HUES48 (cell line): ENCODE measurements around the gene RIMBP2.

Source experiments
- H3K27ac ChIP-seq: one replicate; pipeline ENCODE4 v1.7.0; 2013; ENCODE audit warnings: low read depth, low read length, inconsistent platforms
- H3K27me3 ChIP-seq: 2 replicates; pipeline ENCODE4 v1.6.1; 2013; ENCODE audit warnings: mild to moderate bottlenecking, low read length; ENCODE audit not compliant: control insufficient read depth, insufficient read depth
- H3K36me3 ChIP-seq: 2 replicates; pipeline ENCODE4 v1.6.1; 2013; ENCODE audit warnings: low read length; ENCODE audit not compliant: control insufficient read depth, insufficient read depth
- H3K4me1 ChIP-seq: 2 replicates; pipeline ENCODE4 v1.6.1; 2013; ENCODE audit warnings: mild to moderate bottlenecking, low read length; ENCODE audit not compliant: control insufficient read depth, insufficient read depth
- H3K4me3 ChIP-seq: 2 replicates; pipeline ENCODE4 v1.5.1; 2013; ENCODE audit warnings: mild to moderate bottlenecking, low read depth, low read length
- H3K9ac ChIP-seq: 2 replicates; pipeline ENCODE4 v1.6.1; 2013; ENCODE audit warnings: mild to moderate bottlenecking, low read depth, low read length, moderate library complexity
- H3K9me3 ChIP-seq: 2 replicates; pipeline ENCODE4 v1.6.1; 2013; ENCODE audit warnings: low read length; ENCODE audit not compliant: control insufficient read depth, insufficient read depth

The RIMBP2 gene

GRCh38 chr12:130566446-130567155, 149.5 kb downstream of the RIMBP2 start:
- no peak overlapping the region for H3K4me3 ChIP-seq
- H3K36me3 ChIP-seq: no peaks in the 10 kb centered on the region
- no peak overlapping the region for H3K27ac ChIP-seq
- H3K4me1 ChIP-seq: no peaks in the 10 kb centered on the region
- H3K9ac ChIP-seq: no peak overlapping the region
- H3K27me3 ChIP-seq: no peaks in the 10 kb centered on the region
- H3K9me3 ChIP-seq: peaks cover 3% of the 10 kb centered on the region; the same call in 1 of the 2 replicates

- Histone ChIP-seq H3K27ac (no peak overlapping the region), H3K27me3 (no peaks in the 10 kb centered on the region), H3K9ac (no peak overlapping the region), H3K4me3 (no peak overlapping the region), H3K9me3 (peaks cover 3% of the 10 kb centered on the region; the same call in 1 of the 2 replicates), H3K4me1 (no peaks in the 10 kb centered on the region), H3K36me3 (no peaks in the 10 kb centered on the region)
These were observed 150.9 kb downstream of the RIMBP2 start for GRCh38 chr12:130565189-130565588.

GRCh38 chr12:130563323-130563722, 152.8 kb downstream of the RIMBP2 start:
- Histone ChIP-seq H3K4me1 (no peaks in the 10 kb centered on the region), H3K27ac (no peak overlapping the region), H3K36me3 (no peaks in the 10 kb centered on the region), H3K27me3 (no peaks in the 10 kb centered on the region), H3K9me3 (peaks cover 3% of the 10 kb centered on the region; the same call in 1 of the 2 replicates), H3K4me3 (no peak overlapping the region), H3K9ac (no peak overlapping the region)

GRCh38 chr12:130562716-130563115, 153.4 kb downstream of the RIMBP2 start:
- H3K4me3 ChIP-seq: no peak overlapping the region
- no peak overlapping the region for H3K27ac ChIP-seq
- no peaks in the 10 kb centered on the region for H3K27me3 ChIP-seq
- no peak overlapping the region for H3K9ac ChIP-seq
- no peaks in the 10 kb centered on the region for H3K36me3 ChIP-seq
- H3K4me1 ChIP-seq: no peaks in the 10 kb centered on the region
- H3K9me3 ChIP-seq: peaks cover 3% of the 10 kb centered on the region; the same call in 1 of the 2 replicates

GRCh38 chr12:130560321-130560720, 155.8 kb downstream of the RIMBP2 start:
- no peak overlapping the region for H3K4me3 ChIP-seq
- no peak overlapping the region for H3K9ac ChIP-seq
- H3K27ac ChIP-seq: no peak overlapping the region
- no peaks in the 10 kb centered on the region for H3K27me3 ChIP-seq
- no peaks in the 10 kb centered on the region for H3K9me3 ChIP-seq
- H3K36me3 ChIP-seq: no peaks in the 10 kb centered on the region
- H3K4me1 ChIP-seq: no peaks in the 10 kb centered on the region

GRCh38 chr12:130559806-130560205, 156.3 kb downstream of the RIMBP2 start:
- H3K9ac ChIP-seq: no peak overlapping the region
- no peaks in the 10 kb centered on the region for H3K4me1 ChIP-seq
- no peak overlapping the region for H3K4me3 ChIP-seq
- H3K27ac ChIP-seq: no peak overlapping the region
- H3K9me3 ChIP-seq: no peaks in the 10 kb centered on the region
- no peaks in the 10 kb centered on the region for H3K36me3 ChIP-seq
- no peaks in the 10 kb centered on the region for H3K27me3 ChIP-seq

- H3K36me3 ChIP-seq: no peaks in the 10 kb centered on the region
- H3K9ac ChIP-seq: no peak overlapping the region
- no peak overlapping the region for H3K27ac ChIP-seq
- no peaks in the 10 kb centered on the region for H3K27me3 ChIP-seq
- no peaks in the 10 kb centered on the region for H3K9me3 ChIP-seq
- H3K4me1 ChIP-seq: peaks cover 4% of the 10 kb centered on the region; the same call in 1 of the 2 replicates
- no peak overlapping the region for H3K4me3 ChIP-seq
These were observed 158.0 kb downstream of the RIMBP2 start for GRCh38 chr12:130557886-130558765.

GRCh38 chr12:130557201-130557600, 158.9 kb downstream of the RIMBP2 start:
- Histone ChIP-seq H3K4me1 (peaks cover 4% of the 10 kb centered on the region; the same call in 1 of the 2 replicates), H3K27me3 (no peaks in the 10 kb centered on the region), H3K27ac (no peak overlapping the region), H3K9ac (no peak overlapping the region), H3K36me3 (no peaks in the 10 kb centered on the region), H3K9me3 (no peaks in the 10 kb centered on the region), H3K4me3 (no peak overlapping the region)

- Histone ChIP-seq H3K9me3 (no peaks in the 10 kb centered on the region), H3K9ac (no peak overlapping the region), H3K36me3 (no peaks in the 10 kb centered on the region), H3K27ac (no peak overlapping the region), H3K4me3 (no peak overlapping the region), H3K27me3 (no peaks in the 10 kb centered on the region), H3K4me1 (peaks cover 4% of the 10 kb centered on the region; the same call in 1 of the 2 replicates)
These were observed 159.5 kb downstream of the RIMBP2 start for GRCh38 chr12:130556486-130557055.

- Histone ChIP-seq H3K27me3 (no peaks in the 10 kb centered on the region), H3K36me3 (no peaks in the 10 kb centered on the region), H3K9ac (no peak overlapping the region), H3K4me3 (no peak overlapping the region), H3K4me1 (peaks cover 4% of the 10 kb centered on the region; the same call in 1 of the 2 replicates), H3K27ac (no peak overlapping the region), H3K9me3 (0 out of 2 replicates have a peak, but pooled peaks cover 6% of the 10 kb centered on the region)
These were observed 160.2 kb downstream of the RIMBP2 start for GRCh38 chr12:130555628-130556485.
